CD8-positive, alpha-beta memory T cell (primary cell): Measurements from ENCODE around the gene CLDN3. TPM values are rescaled to one million over a fixed set of nuclear protein-coding genes. Genes with fewer than 3 reads are reported as not detected.

Experiments
- CTCF ChIA-PET: fragments of 350-600 bp; sonication (Branson Sonifier 250); formaldehyde crosslinking; loops from one replicate; lab custom pipeline; 2021; ENCODE audit warnings: antibody characterized with exemption; lab: Charles Lee
- POLR2A ChIA-PET: fragments of 350-600 bp; sonication (Branson Sonifier 250); formaldehyde crosslinking; loops from one replicate; lab custom pipeline; 2021; ENCODE audit warnings: antibody characterized with exemption; lab: Charles Lee
- DNase-seq, 5 donors: peaks; one replicate each; pipeline versions ENCODE4 v3.0.0 to v3.0.0-alpha.2; 2020 to 2022; ENCODE audit warnings: mixed read lengths in 1 of 5
- H3K27ac ChIP-seq: one replicate; pipeline ENCODE4 v1.7.0; 2013; ENCODE audit warnings: low read depth, mild to moderate bottlenecking, low read length, moderate library complexity
- H3K27me3 ChIP-seq: 2 replicates; pipeline ENCODE4 v1.7.0; 2013; ENCODE audit warnings: low read length, mild to moderate bottlenecking; ENCODE audit not compliant: insufficient read depth, poor library complexity, severe bottlenecking
- H3K36me3 ChIP-seq: 2 replicates; pipeline ENCODE4 v1.7.0; 2013; ENCODE audit warnings: mild to moderate bottlenecking, low read length, moderate library complexity; ENCODE audit not compliant: insufficient read depth
- H3K4me1 ChIP-seq: 2 replicates; pipeline ENCODE4 v1.7.0; 2013; ENCODE audit warnings: mild to moderate bottlenecking, low read length, moderate library complexity; ENCODE audit not compliant: insufficient read depth
- H3K4me3 ChIP-seq: 2 replicates; pipeline ENCODE4 v1.7.0; 2013; ENCODE audit warnings: mild to moderate bottlenecking, low read length
- H3K9me3 ChIP-seq: 2 replicates; pipeline ENCODE4 v1.7.0; 2013; ENCODE audit warnings: mild to moderate bottlenecking, low read length
- H3K27ac Mint-ChIP-seq, 8 donors: one replicate each; pipeline ENCODE4 v1.8.0; 2020 to 2021; ENCODE audit warnings: mixed read lengths in 8 of 8, mild to moderate bottlenecking in 6 of 8, inconsistent platforms in 3 of 8, moderate library complexity in 3 of 8
- H3K27me3 Mint-ChIP-seq, 2 donors: one replicate each; pipeline ENCODE4 v1.8.0; 2020 to 2021; ENCODE audit warnings: mixed read lengths in 2 of 2, mild to moderate bottlenecking in 1 of 2, moderate library complexity in 1 of 2
- H3K36me3 Mint-ChIP-seq, 3 donors: one replicate each; pipeline ENCODE4 v1.8.0; 2020 to 2021; ENCODE audit warnings: mixed read lengths in 3 of 3, inconsistent platforms in 1 of 3, mild to moderate bottlenecking in 1 of 3
- H3K4me1 Mint-ChIP-seq, 3 donors: one replicate each; pipeline ENCODE4 v1.8.0; 2020 to 2021; ENCODE audit warnings: mixed read lengths in 3 of 3, inconsistent platforms in 1 of 3, mild to moderate bottlenecking in 1 of 3
- H3K4me3 Mint-ChIP-seq, 7 donors: one replicate each; pipeline ENCODE4 v1.8.0; 2020 to 2021; ENCODE audit warnings: mixed read lengths in 7 of 7, mild to moderate bottlenecking in 6 of 7, moderate library complexity in 4 of 7, inconsistent platforms in 2 of 7
- H3K9me3 Mint-ChIP-seq, 5 donors: one replicate each; pipeline ENCODE4 v1.8.0; 2020 to 2022; ENCODE audit warnings: mixed read lengths in 5 of 5, mild to moderate bottlenecking in 3 of 5, moderate library complexity in 2 of 5, inconsistent platforms in 1 of 5
- polyA plus RNA-seq: library from polyadenylated mRNA; unstranded; fragments of 300-500 nt; fragmentation: Illumina TruSeq; gene quantifications from one replicate; pipeline ENCODE4 v1.2.3, GENCODE V29; 2021
- total RNA-seq, 2 experiments: library from RNA; stranded (reverse); gene quantifications; one replicate each; pipeline ENCODE4 v1.2.3, GENCODE V29; 2021

CLDN3 gene
- total and polyA plus RNA-seq, 3 experiments from 2014 or later, result not detected

DNA sequence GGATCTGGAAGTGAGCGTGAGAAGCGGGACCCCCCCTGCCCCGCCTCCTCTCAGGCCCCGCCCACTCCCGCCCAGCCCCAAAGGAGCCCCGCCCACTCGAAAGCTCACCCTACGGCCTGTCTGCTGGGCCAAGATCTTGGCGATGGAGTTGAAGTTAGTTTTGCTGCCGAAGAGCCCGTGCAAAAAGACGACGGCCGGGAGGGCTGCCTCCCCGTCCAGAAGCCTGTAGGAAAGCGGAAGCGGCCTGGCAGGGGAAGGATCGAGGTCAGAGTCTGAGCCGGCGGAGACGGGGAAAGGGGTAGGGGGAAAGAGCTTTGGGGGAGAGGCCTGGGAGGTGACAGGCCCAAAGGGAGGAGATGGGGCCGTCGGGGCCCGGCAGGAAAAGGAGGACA lies 31.9 kb downstream of the CLDN3 start:
- DNase-seq, result peak; percentile 30 to 70 (median 56)
- Histone ChIP-seq H3K9me3 (no peaks in the 10 kb centered on the region), H3K36me3 (peaks cover 7% of the 10 kb centered on the region)

DNA sequence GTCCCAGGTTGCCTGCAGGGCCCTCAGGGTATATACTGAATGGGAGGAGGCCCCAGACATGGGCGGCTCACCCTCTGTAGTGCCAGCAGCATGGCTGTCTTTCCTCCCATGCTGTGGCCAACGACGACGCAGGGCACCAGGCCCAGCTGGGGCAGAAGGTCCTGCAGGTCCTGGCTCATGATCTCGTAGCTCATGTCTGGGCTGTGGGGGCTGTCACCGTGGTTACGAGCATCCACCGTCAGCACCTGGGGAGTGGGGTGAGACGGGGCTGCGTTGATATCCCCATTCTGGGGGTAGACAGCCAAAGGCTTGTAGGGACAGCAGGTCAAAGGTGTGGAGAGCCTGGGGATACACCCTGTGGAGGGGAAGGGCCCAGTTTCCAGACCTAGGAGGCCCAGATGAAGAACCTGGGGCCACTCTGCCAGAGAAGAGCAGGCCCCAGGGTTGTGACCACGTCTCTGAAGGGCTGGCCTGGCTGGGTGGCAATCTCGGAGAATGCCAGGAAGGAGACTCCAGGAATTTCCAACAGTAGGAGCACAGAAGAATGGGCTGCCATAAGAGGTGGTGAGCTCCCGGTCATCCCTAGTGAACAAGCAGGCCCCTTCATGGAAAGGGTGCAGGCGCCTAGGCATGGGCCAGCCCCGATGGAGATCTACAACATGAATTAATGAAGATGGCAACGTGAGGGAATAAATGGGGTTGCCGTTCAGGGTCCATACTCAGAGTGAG lies 32.4 kb downstream of the CLDN3 start:
- H3K4me1 Mint-ChIP-seq, result peaks cover 11 to 24% (median 16%) of the 10 kb centered on the region in 3 donors
- ChIA-PET CTCF (interaction anchor here (0.6 to 9.3 kb wide), 3 partner anchors 13 to 131 kb away, joined by 3 to 104 read pairs (median 36); no protein-coding TSS in a partner anchor), POLR2A (interaction anchor here (0.5 to 1.2 kb wide), 4 partner anchors 16 to 232 kb away, joined by 3 to 10 read pairs (median 4); partner anchors contain the start of gene TBL2)
- peak overlapping the region; percentile 80 for H3K27ac ChIP-seq
- peak overlapping the region; percentile 87 to 97 (median 92) for H3K4me3 Mint-ChIP-seq
- no peak for DNase-seq
- H3K36me3 ChIP-seq, result peaks cover 7% of the 10 kb centered on the region
- H3K27ac Mint-ChIP-seq, result peak overlapping the region in 7 of 8 donors; percentile 57 to 91 (median 73)
- H3K4me3 ChIP-seq, result peak overlapping the region; percentile 83
- H3K9me3 ChIP-seq, result no peaks in the 10 kb centered on the region
- no peaks in the 10 kb centered on the region for H3K27me3 ChIP-seq
- peaks cover 0 to 4% of the 10 kb centered on the region in 2 donors for H3K27me3 Mint-ChIP-seq
- peaks cover 0 to 10% (median 0%) of the 10 kb centered on the region in 3 donors for H3K36me3 Mint-ChIP-seq
- H3K4me1 ChIP-seq, result peaks cover 9% of the 10 kb centered on the region
- no peaks in the 10 kb centered on the region for H3K9me3 Mint-ChIP-seq

More for the DNA sequence above, 31.9 kb downstream of the CLDN3 start:
- H3K4me1 ChIP-seq, result peaks cover 9% of the 10 kb centered on the region
- Mint-ChIP-seq H3K36me3 (peaks cover 0 to 10% (median 0%) of the 10 kb centered on the region in 3 donors), H3K4me3 (peak overlapping the region; percentile 87 to 97 (median 92)), H3K4me1 (peaks cover 11 to 24% (median 16%) of the 10 kb centered on the region in 3 donors), H3K27me3 (peaks cover 0 to 4% of the 10 kb centered on the region in 2 donors), H3K9me3 (no peaks in the 10 kb centered on the region), H3K27ac (peak overlapping the region in 7 of 8 donors; percentile 72 to 91 (median 81))
- ChIA-PET POLR2A (interaction anchor here (0.5 to 1.2 kb wide), 7 partner anchors 17 to 919 kb away, joined by 3 to 10 read pairs (median 4); partner anchors contain the start of genes BAZ1B, GTF2I and TBL2), CTCF (interaction anchor here (5.4 to 9.3 kb wide), 2 partner anchors 13 to 131 kb away, joined by 36 to 104 read pairs; no protein-coding TSS in a partner anchor)
- peak overlapping the region; percentile 83 for H3K4me3 ChIP-seq
- H3K27ac ChIP-seq, result peak overlapping the region; percentile 80
- no peaks in the 10 kb centered on the region for H3K27me3 ChIP-seq

DNA sequence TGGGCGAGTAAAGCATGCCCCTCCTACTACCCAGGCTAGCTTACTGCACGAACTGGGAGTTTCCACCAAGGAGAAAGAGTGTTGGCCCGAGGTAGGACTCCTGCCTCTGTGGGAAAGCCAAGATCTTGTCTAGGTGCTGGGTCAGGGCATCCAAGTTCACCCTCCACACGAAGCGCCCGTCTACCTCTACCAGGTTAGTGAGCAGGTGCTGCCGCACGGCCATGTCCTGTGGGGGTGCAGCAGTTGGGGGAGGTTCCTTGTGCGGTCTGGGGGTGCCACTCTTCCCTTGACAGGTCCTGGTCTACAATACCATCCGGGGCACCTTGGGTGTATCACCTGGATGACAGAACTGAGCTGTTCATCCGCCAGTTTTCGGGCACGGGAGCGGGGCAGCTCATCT lies 33.2 kb downstream of the CLDN3 start:
- Mint-ChIP-seq H3K9me3 (no peaks in the 10 kb centered on the region), H3K4me3 (peak overlapping the region in 6 of 7 donors; percentile 72 to 93 (median 90)), H3K4me1 (peaks cover 11 to 24% (median 16%) of the 10 kb centered on the region in 3 donors), H3K27ac (peak overlapping the region in 3 of 8 donors; percentile 17 to 73 (median 66)), H3K36me3 (peaks cover 0 to 10% (median 0%) of the 10 kb centered on the region in 3 donors), H3K27me3 (peaks cover 0 to 4% of the 10 kb centered on the region in 2 donors)
- CTCF ChIA-PET, result interaction anchor here (5.4 to 9.3 kb wide), 2 partner anchors 12 to 130 kb away, joined by 36 to 104 read pairs; no protein-coding TSS in a partner anchor
- Histone ChIP-seq H3K27me3 (no peaks in the 10 kb centered on the region), H3K4me1 (peaks cover 9% of the 10 kb centered on the region), H3K27ac (no peak overlapping the region), H3K4me3 (no peak overlapping the region), H3K9me3 (no peaks in the 10 kb centered on the region), H3K36me3 (peaks cover 7% of the 10 kb centered on the region)
- POLR2A ChIA-PET, result no interaction called here
- peak in 1 of 5 donors; percentile 52 for DNase-seq

- ChIA-PET CTCF (interaction anchor here (1.2 to 9.3 kb wide), 12 partner anchors 10 to 294 kb away, joined by 3 to 104 read pairs (median 5); partner anchors contain the start of genes STX1A and TBL2), POLR2A (no interaction called here)
- H3K4me1 Mint-ChIP-seq, result peaks cover 11 to 24% (median 16%) of the 10 kb centered on the region in 3 donors
- Histone ChIP-seq H3K27me3 (no peaks in the 10 kb centered on the region), H3K36me3 (peaks cover 7% of the 10 kb centered on the region), H3K4me1 (peaks cover 9% of the 10 kb centered on the region), H3K9me3 (no peaks in the 10 kb centered on the region), H3K27ac (no peak overlapping the region), H3K4me3 (no peak overlapping the region)
- peaks cover 1 to 2% of the 10 kb centered on the region in 2 donors for H3K27me3 Mint-ChIP-seq
- peaks cover 0 to 10% (median 0%) of the 10 kb centered on the region in 3 donors for H3K36me3 Mint-ChIP-seq
- H3K9me3 Mint-ChIP-seq, result no peaks in the 10 kb centered on the region
- peak in 1 of 5 donors; percentile 50 for DNase-seq
- peak overlapping the region in 1 of 8 donors; percentile 96 for H3K27ac Mint-ChIP-seq
- H3K4me3 Mint-ChIP-seq, result no peak overlapping the region
Measured at GRCh38 chr7:73735528-73735905, 34.6 kb downstream of the CLDN3 start.

DNA sequence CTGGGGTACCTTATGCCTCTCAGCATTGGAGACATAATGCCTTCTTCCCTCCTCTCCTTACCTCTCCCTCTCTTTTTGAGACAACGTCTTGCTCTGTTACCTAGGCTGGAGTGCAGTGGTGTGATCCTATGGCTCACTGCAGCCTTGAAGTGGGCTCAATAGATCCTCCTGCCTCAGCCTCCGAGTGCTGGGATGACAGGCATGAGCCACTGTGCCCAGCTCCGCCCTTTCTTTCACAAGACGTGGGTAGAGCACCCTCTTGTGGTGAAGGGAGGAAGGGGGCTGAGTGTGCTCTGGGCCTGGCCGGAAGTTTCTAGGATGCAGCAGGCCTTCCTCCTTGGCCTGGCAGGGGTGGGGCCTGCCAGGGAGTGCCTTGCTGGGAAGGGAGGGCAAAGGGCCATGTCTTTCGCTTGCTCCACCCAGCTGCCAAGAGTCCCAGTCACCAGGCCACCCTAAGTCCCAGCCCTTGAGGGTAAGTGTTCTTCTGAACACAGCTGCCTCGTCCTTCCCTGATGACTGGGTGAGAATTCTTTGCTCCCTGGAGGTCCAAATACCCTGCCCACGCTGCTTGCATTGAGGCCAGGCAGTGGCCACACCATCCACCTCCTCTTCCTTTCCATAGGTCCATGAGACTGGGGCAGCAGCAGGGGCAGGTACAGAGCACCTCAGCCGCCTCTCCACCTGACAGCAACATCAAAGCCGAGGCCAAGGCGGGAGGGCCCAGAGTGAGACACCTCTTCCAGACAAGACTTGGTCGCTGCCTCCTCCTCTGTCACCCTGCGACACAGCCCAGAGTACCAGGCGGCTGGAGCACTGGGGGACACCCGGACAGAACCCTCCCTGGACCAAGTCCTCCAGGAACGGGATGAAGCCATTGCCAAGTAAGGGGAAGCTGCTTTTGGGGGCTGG lies 35.2 kb downstream of the CLDN3 start:
- H3K9me3 ChIP-seq, result no peaks in the 10 kb centered on the region
- DNase-seq, result peak; percentile 68 to 88 (median 78)
- Mint-ChIP-seq H3K27ac (peak overlapping the region in 7 of 8 donors; percentile 3 to 98 (median 84)), H3K36me3 (peaks cover 0 to 10% (median 0%) of the 10 kb centered on the region in 3 donors), H3K4me3 (peak overlapping the region in 3 of 7 donors; percentile 14 to 63 (median 47)), H3K9me3 (no peaks in the 10 kb centered on the region), H3K4me1 (peaks cover 11 to 24% (median 16%) of the 10 kb centered on the region in 3 donors), H3K27me3 (peaks cover 2 to 4% of the 10 kb centered on the region in 2 donors)
- no peak overlapping the region for H3K4me3 ChIP-seq
- ChIA-PET POLR2A (no interaction called here), CTCF (interaction anchor here (0.6 to 9.3 kb wide), 24 partner anchors 10 to 411 kb away, joined by 3 to 104 read pairs (median 4); partner anchors contain the start of genes BAZ1B, STX1A and TBL2)
- H3K27ac ChIP-seq, result peak overlapping the region; percentile 2
- no peaks in the 10 kb centered on the region for H3K27me3 ChIP-seq
- H3K4me1 ChIP-seq, result peaks cover 9% of the 10 kb centered on the region
- H3K36me3 ChIP-seq, result peaks cover 7% of the 10 kb centered on the region

DNA sequence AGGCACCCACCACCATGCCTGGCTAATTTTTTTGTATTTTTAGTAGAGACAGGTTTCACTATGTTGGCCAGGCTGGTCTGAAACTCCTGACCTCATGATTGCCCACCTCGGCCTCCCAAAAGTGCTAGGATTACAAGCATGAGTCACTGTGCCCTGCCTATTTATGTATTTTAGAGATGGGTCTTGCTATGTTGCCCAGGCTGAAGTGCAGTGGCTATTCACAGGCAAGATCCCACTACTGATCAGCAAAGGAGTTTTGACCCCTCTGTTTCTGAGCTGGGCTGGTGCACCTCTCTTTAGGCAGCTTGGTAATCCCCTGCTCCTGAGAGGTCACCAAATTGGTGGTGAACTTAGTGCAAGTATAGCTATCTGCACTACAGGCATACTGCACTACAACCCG lies 37.7 kb downstream of the CLDN3 start:
- Histone ChIP-seq H3K36me3 (peaks cover 5% of the 10 kb centered on the region), H3K9me3 (no peaks in the 10 kb centered on the region), H3K4me1 (no peaks in the 10 kb centered on the region), H3K27ac (no peak overlapping the region), H3K27me3 (no peaks in the 10 kb centered on the region), H3K4me3 (no peak overlapping the region)
- DNase-seq, result no peak
- peaks cover 0 to 10% (median 0%) of the 10 kb centered on the region in 3 donors for H3K36me3 Mint-ChIP-seq
- peaks cover 4 to 12% of the 10 kb centered on the region in 2 donors for H3K27me3 Mint-ChIP-seq
- ChIA-PET POLR2A (no interaction called here), CTCF (interaction anchor here (1.0 to 9.3 kb wide), 2 partner anchors 21 to 126 kb away, joined by 3 to 104 read pairs; no protein-coding TSS in a partner anchor)
- H3K4me1 Mint-ChIP-seq, result peaks cover 6 to 10% (median 10%) of the 10 kb centered on the region in 3 donors
- H3K4me3 Mint-ChIP-seq, result no peak overlapping the region
- H3K9me3 Mint-ChIP-seq, result no peaks in the 10 kb centered on the region
- H3K27ac Mint-ChIP-seq, result no peak overlapping the region

GRCh38 chr7:73730485-73730884 lies 39.6 kb downstream of the CLDN3 start:
- H3K27ac ChIP-seq, result no peak overlapping the region
- no peak overlapping the region for H3K4me3 Mint-ChIP-seq

More at GRCh38 chr7:73730485-73730884, 39.6 kb downstream of the CLDN3 start:
- peaks cover 6 to 8% (median 8%) of the 10 kb centered on the region in 3 donors for H3K4me1 Mint-ChIP-seq
- H3K27me3 ChIP-seq, result peaks cover 6% of the 10 kb centered on the region
- ChIA-PET CTCF (interaction anchor here (3.7 kb wide), 1 partner anchor 123 kb away, joined by 37 read pairs; no protein-coding TSS in a partner anchor), POLR2A (no interaction called here)
- H3K4me1 ChIP-seq, result no peaks in the 10 kb centered on the region
- peaks cover 6 to 12% of the 10 kb centered on the region in 2 donors for H3K27me3 Mint-ChIP-seq
- H3K27ac Mint-ChIP-seq, result no peak overlapping the region
- H3K9me3 ChIP-seq, result no peaks in the 10 kb centered on the region
- no peak overlapping the region for H3K4me3 ChIP-seq
- H3K36me3 Mint-ChIP-seq, result no peaks in the 10 kb centered on the region
- no peak for DNase-seq
- H3K9me3 Mint-ChIP-seq, result no peaks in the 10 kb centered on the region
- H3K36me3 ChIP-seq, result no peaks in the 10 kb centered on the region
